Astrocyte of the spinal cord (primary cell): ENCODE data around the gene RANBP10.

Source experiments
- DNase-seq: peaks from one replicate; pipeline ENCODE4 v3.0.0; 2011; ENCODE audit warnings: low read depth, low spot score
- H3K4me3 ChIP-seq: 2 replicates; pipeline ENCODE4 v1.5.1; 2011; ENCODE audit warnings: low read depth, mild to moderate bottlenecking, low read length, moderate library complexity
- CTCF ChIP-seq: IDR thresholded peaks from 2 replicates; pipeline ENCODE4 v1.5.1; 2012; ENCODE audit warnings: low read depth, mild to moderate bottlenecking, low read length, inconsistent platforms
- in situ Hi-C: cut with HindIII; loops from 2 replicates; pipeline ENCODE4 v1.10.0; 2017; ENCODE audit warnings: low sequenced_read_pairs

Gene RANBP10

DNA sequence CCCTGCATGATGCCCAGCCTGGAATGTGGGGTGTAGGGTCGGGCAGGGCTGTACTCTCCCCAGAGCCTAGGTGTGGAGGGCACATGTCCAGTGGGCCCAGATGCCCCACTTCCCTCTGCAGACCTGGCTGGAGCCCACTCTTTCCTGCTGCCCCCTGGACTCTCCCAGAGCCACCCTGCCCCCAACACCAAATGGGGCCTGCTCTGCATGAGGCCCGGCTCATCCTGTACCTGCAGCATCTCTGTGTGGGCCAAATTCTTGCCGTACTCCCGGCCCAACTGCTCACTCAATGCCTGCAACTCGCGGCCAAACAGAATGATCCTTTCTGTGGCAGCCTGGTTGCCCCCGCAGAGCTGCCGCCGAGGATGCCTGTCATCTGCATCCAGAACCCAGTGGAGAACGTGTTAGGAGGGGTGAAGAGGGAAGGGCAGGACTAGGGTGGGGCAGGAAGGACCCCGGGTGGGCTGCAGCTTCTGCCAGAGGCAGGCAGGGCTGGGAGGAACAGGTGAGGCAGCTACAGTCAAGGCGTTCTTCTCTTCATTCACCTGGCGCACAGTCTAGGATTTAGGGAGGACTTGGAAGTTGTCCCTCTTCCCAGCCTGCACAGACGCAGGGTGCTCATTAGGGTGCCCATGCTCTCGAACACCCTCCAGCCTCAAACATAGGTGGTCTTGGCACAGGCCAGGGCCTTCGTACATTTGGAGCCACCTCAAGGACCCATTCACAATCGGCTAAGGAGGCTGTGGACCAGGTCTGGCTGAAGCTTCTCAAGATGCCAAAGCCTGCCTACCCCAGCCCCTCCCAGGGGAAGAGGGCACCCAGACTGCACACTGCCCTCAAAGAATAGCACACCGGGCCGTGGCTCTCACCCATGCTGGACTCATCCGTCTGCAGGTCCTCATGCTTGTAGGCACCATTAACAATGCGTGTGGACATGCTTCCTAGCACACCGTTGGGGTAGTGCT, 78.6 kb downstream of the RANBP10 start:
- H3K4me3 ChIP-seq = no peak overlapping the region
- in situ Hi-C loops = no loop called here
- no peak for TF ChIP-seq CTCF
- DNase-seq = no peak

- in situ Hi-C loops = no loop called here
- no peak for DNase-seq
- no peak for TF ChIP-seq CTCF
- H3K4me3 ChIP-seq = no peak overlapping the region
Measured at GRCh38 chr16:67726106-67727034, 80.0 kb downstream of the RANBP10 start.

DNA sequence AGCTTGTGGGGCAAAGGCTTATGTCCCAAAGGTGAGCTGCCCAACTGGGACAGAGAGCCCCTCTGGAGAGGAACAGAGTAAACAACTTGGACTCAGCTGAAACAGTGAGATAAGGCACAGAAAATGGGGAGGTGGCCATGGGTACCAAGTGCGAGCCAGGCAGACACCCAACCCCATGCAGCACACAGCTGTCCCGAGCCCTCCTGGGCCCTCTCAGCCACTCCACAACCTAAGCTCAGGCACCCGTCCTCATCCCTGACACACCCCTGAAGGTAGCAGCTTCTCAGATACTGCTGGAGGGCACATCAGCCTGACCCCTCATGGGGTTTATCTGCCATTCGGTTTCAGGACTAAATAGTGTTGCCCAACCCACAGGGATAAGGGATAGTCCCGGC, 82.5 kb downstream of the RANBP10 start:
- in situ Hi-C loops = no loop called here
- no peak overlapping the region for H3K4me3 ChIP-seq
- DNase-seq = no peak
- TF ChIP-seq CTCF = no peak

- peak; percentile 69 for DNase-seq
- in situ Hi-C loops = no loop called here
- no peak overlapping the region for H3K4me3 ChIP-seq
- no peak for TF ChIP-seq CTCF
Measured at GRCh38 chr16:67723151-67723910, 83.0 kb downstream of the RANBP10 start.

DNA sequence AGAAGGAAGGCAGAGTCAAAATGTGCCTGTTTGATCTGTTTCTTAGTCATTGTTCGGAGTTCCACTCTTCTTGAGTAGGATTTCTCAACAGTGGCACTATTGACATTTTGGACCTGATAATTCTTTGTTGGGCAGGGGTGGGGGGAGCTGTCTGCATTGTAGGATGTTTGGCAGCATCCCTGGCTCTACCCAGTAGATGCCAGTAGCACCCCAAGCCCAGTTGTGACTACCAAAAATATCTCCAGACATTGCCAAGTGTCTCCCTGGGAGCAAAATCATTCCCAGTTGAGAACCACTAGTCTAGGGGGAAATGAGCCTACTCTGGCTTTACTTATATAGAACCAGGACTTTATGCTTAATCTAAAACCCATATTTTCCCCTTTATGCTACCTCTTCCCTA, 86.1 kb downstream of the RANBP10 start:
- no peak for TF ChIP-seq CTCF
- in situ Hi-C loops = no loop called here
- no peak for DNase-seq
- no peak overlapping the region for H3K4me3 ChIP-seq

GRCh38 chr16:67719778-67720144, 86.6 kb downstream of the RANBP10 start:
- in situ Hi-C loops = loop anchor here (10.0 kb wide), 1 partner anchor 55 kb away; no protein-coding TSS in a partner anchor
- peak; percentile 39 for DNase-seq
- no peak for TF ChIP-seq CTCF
- H3K4me3 ChIP-seq = peak overlapping the region; percentile 86
